Measurements from ENCODE around the gene KRTAP13-2.

KRTAP13-2 gene

GRCh38 chr21:30340714-30341573 lies 31.1 kb downstream of the KRTAP13-2 start:
- peak; percentile 63 for TF ChIP-seq CTCF (IDR thresholded peaks at IDR 0.05; ENCODE audit: insufficient read depth, low read depth, low read length, missing control alignments)
- DNase-seq (ENCODE audit: low read depth): peak; percentile 29
- H3K4me3 ChIP-seq (ENCODE audit: low read depth, low read length): no peak overlapping the region

- H3K4me3 ChIP-seq (ENCODE audit: low read depth, low read length): no peak overlapping the region
- DNase-seq (ENCODE audit: low read depth): no peak
- no peak for TF ChIP-seq CTCF (IDR thresholded peaks at IDR 0.05; ENCODE audit: insufficient read depth, low read depth, low read length, missing control alignments)
Observed at GRCh38 chr21:30338717-30339116, 33.4 kb downstream of the KRTAP13-2 start.

GRCh38 chr21:30337772-30338171 lies 34.3 kb downstream of the KRTAP13-2 start:
- DNase-seq (ENCODE audit: low read depth): no peak
- TF ChIP-seq CTCF (IDR thresholded peaks at IDR 0.05; ENCODE audit: insufficient read depth, low read depth, low read length, missing control alignments): no peak

GRCh38 chr21:30337276-30337744 lies 34.8 kb downstream of the KRTAP13-2 start, which contains the start of gene KRTAP27-1:
KRTAP27-1 (minus strand) TSS chr21:30337694; CDS start chr21:30337668, 26 bp downstream.
- DNase-seq (ENCODE audit: low read depth): no peak
- H3K4me3 ChIP-seq (ENCODE audit: low read depth, low read length): no peak within 1 kb of the TSS
- TF ChIP-seq CTCF (IDR thresholded peaks at IDR 0.05; ENCODE audit: insufficient read depth, low read depth, low read length, missing control alignments): no peak

More at GRCh38 chr21:30337772-30338171, 34.3 kb downstream of the KRTAP13-2 start:
- H3K4me3 ChIP-seq (ENCODE audit: low read depth, low read length): no peak overlapping the region

- H3K4me3 ChIP-seq (ENCODE audit: low read depth, low read length): no peak overlapping the region
- TF ChIP-seq CTCF (IDR thresholded peaks at IDR 0.05; ENCODE audit: insufficient read depth, low read depth, low read length, missing control alignments): no peak
- no peak for DNase-seq (ENCODE audit: low read depth)
Observed at GRCh38 chr21:30336596-30336995, 35.5 kb downstream of the KRTAP13-2 start.

GRCh38 chr21:30333736-30334135 lies 38.3 kb downstream of the KRTAP13-2 start:
- TF ChIP-seq CTCF (IDR thresholded peaks at IDR 0.05; ENCODE audit: insufficient read depth, low read depth, low read length, missing control alignments): no peak
- no peak overlapping the region for H3K4me3 ChIP-seq (ENCODE audit: low read depth, low read length)
- no peak for DNase-seq (ENCODE audit: low read depth)
